Stimulated activated CD8-positive, alpha-beta memory T cell treated with anti-CD3 and anti-CD28 coated beads, Interleukin-7, amount 100 ng/mL, for 1 hour (primary cell): Measurements from ENCODE around the gene INTS11.

Experiments
- DNase-seq, 2 donors: peaks; one replicate each; pipeline ENCODE4 v3.0.0-alpha.2; 2020; ENCODE audit warnings: low read depth in 2 of 2

Gene INTS11

DNA sequence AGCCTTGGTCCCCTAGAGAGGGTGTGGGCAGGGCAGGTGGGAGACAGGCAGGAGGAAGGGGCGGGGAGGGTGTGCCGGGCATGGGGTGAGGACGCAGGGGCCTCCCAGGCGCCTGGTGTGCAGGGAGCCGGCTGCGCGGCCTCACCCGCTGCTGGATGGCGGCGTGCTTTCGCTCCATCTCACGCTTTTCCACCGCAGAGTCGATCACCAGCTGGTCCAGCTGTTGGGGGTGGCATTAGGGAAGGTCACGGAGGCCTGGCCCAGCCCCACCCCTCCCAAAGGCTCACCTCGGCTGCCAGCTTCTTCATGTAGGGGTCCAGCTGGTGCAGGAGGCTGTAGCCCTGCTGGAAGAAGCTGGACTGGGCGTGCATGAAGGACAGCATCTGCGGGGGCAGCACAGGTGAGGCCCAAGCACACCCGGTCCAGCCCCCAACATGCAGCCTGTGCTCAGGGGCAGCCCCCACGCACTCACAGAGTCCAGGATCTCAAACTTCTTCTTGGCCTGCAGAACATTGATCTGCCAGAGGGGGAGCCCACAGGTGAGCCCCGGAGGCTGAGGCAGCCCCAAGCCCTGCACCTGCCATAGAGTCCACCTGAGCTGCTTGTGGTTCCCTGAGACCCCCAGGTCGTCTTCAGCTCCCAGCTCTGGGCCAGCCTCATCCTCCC, 24.6 kb downstream of the INTS11 start:
- DNase-seq, result no peak

DNA sequence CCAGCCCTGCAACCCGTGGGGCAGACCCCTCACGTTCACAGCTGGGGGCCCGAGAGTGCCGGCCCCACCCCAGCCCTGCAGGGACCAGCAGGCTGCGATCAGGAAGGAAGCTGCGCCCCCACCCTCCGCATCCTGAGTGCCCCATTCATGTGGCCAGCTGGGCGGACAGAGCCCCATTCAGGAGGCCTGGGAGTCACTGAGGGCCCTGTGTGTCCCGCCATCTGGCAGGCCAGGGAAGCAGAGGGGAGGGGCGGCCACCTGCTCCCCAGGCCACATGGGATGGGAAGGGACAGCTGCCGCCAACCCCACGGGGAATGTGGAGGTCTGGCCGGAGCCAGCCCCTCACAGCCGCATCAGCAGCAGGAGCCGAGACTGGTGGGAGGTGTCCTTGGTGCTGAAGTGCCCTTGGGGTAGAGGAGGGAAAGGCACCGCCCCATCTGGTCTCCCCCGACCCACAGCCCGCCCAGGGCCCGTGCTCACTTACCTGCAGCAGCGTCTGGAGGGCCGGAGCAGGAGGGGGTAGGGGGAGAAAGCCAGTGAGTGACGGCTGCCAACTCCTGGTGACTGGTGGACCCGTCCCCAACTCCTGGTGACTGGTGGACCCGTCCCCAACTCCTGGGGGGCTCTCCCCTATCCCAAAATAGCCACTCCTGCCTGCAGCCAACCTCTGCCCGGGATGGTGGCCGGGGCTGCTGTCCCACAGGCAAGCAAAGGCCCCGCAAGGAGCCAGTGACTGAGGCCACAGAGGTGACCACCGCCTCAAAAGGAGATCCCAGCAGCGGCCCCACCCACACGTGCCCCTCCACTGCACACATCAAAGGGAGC, 25.4 kb downstream of the INTS11 start:
- no peak for DNase-seq

DNA sequence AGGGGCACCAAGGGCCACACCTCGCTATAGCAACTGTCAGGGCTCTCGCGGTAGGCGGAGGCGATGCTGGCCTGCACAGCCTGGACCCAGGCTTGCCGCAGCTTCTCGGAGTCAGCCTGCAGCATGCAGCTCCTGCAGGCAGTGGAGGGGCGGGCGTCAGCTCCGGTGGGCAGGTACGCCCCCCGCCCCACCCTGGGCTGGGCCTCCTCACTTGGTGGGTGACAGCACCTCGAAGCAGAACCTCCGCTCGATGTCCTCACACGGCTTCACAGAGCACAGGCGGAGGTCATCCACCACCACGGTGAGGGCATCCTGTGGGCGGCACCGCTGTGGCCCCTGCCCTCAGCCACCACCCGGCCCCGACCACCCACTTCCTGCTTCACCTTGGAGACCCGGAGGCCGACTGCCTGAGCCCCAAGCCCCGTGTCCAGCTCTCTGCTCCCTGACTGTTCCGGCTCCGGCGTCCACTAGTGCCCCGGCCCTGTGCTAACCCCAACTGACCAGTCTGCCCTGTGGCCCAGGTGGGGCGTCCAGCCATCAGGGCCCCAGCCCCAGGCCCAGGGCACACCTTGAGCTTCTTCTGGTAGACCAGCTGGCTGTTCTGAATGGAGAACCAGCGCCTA, 26.5 kb downstream of the INTS11 start:
- DNase-seq, result no peak

DNA sequence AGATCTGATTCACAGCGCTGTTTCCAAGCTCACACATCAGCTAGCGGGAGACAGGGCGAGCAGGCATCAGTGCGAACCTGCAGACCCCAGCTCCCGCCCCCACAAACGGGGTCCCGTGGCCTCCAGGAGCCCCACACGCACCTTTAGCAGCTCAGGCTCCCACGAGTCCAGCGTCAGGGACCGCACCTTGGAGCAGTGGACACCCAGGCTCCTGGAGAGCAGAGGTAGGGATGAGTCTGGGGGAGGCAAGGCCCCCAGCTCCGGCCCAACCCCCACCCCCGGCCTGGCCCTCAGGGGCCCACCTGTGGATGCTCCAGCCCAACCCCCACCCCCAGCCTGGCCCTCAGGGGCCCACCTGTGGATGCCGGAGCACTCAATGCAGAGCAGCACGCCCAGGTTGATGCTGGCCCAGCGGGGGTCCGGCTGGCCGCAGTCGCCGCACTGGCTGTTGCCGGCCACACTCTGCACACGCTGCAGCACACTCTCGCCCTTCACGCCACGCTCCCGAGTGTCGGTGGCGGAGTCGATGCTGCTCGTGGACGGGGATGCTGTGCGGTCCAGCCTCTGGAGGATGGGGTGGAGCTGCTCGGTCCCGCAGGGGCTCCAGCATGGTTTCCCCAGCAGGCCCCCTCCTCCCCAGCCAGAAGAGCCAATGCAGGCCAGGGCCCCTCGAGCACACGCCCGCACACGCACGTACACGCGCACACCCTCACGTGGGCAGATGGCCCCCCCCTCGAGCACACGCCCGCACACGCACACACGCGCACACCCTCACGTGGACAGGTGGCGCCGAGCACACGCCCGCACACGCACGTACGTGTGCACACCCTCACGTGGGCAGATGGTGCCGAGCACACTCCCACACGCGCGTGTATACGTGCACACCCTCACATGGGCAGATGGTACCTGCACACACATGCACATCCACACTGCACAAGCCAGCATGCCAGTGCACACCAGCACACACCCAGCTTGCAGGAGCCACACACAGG, 28.1 kb downstream of the INTS11 start:
- no peak for DNase-seq

DNA sequence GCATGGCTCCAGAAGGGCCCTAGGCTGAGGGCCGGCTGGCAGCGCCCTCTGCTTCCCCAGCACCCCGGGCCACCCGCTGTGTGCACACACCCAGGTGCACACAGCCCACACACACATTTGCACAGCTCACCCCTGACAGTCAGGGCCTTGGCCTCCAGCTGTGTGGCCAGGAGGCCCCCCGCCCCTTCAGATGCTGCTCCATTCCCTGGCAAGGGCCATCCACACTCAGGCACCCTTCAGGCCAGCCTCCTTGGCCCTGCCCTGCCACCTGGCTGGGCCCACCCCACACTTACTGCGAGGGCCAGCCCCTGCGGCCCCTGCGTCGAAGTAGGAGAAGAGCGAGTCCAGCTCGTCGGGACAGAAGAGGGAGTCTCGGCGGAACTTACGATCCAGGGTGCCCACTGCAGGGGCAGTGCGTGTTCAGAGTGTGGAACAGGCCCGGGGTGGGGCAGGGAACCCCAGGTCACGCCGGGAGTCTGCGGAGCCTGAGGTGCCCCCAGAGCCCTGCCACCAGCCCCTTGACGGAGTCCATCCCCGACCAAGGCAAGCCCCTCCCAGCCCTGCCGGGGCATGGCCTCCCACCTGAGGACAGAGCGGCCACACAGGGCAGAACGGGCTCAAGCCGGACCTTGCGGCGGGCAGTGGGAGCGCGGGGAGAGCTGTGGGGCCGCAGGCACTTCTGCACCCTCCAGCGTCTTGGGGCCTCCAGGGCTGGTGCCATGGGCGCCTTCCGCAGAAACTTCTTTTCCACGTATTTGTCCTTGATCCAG, 29.1 kb downstream of the INTS11 start:
- no peak for DNase-seq

DNA sequence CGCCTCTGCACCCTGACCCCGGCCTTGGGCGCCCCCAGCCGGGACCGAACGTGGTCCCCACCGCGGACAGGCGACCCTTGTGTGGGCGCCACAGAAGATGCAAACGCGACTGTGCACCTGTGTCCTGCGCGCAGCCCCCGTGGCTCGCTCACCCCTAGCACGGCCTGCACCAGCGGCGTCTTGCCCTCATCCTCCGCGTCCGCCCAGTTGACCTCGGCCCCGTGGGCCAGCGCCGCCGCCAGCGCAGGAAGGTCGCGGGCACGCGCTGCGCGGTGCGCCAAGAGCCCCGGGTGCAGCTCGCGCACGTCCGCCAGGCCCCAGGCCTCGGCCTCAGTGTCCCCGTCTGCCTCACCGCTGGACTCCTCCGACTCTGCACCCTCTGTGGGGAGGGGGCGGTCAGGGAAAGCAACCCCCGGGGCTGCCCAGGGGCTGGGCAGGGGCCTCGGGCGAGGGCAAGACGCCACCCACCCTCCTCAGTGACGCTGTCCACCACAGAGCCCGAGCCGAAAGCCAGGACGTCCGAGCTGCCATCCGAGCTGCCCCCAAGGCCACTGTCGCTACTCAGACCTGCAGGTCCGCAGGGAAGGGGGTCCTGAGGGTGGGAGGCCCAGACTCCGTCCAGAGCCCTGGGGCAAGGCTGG, 30.1 kb downstream of the INTS11 start:
- no peak for DNase-seq

DNA sequence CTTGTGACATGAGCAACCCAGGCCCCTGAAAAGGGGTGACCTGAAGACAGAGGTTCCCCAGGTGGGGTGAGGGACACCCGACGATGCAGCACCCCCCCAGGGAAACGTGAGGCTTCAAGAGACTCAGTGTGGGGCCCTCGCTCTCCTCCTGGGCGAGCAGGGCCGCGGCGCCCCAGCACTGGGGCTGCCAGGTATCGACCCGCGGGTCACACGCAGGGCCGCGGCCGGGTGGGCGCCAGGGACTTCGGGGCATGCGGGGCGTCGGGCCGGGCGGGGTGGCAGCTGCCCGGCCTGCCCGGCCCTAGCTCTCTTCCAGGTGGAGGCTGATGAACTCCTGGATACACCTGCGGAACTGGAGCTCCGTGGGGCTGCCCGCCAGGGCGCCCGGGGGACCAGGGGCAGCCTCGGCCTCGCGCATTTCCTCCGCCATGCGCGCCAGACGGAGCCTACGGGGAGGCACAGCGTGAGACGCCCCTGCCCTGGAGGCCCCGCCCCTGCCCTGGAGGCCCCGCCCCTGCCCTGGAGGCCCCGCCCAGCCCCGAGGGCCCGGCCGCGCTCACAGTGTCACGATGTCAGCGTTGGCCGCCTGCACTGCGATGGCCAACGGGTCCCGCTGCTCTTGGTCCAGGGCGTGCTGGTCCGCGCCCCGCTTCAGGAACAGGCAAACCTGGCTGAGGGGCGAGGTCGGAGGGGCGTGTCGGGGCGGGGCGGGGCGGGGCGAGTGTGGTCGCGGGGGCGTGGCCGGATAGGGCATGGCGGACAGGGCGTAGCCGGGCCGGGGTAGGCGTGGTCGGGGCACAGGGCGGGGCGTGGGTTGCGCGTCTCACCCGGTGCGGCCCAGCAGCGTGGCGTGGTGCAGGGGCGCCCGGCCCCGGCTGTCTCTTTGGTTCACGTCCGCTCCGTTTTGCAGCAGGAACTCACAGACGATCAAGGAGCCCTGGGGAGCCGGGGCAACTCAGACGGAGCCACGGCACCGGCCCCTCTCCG, 30.9 kb downstream of the INTS11 start:
- no peak for DNase-seq

DNA sequence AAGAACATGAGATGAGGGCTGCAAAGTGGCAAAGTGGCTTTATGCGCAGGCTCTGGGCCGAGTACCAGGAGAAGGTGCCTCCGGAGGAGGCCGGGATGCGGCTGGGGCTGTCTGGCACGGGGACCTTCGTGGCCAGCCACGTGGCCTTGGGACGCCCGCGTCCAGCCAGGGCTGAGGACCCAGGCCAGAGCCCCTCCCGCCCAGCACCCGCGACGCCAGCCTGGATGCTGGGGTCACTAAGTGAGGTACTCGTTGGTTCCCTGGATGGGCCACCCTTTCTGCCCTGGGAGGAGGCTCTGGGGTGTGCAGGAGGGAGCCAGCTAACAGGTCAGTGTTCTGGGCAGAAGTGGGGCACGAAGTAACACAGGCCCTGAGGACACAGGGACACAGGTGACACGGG, 31.6 kb downstream of the INTS11 start:
- DNase-seq, result no peak

DNA sequence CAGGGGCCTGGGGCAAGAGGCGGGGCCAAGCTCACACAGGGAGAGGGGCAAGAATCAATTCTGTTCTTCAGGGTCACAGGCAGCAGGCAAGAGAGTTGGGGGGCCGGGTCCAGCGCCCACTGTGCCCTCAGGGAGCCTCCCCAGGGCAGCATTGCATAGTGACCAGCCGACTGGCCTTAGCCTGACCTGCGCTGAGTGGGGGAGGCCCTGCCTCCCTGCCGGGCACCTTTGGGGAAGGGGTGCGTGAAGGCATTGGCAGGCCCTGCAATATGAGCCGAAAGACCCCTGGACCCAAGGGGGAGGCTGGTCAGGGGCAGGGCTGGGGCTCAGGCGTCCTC, 32.0 kb downstream of the INTS11 start:
- DNase-seq, result no peak

DNA sequence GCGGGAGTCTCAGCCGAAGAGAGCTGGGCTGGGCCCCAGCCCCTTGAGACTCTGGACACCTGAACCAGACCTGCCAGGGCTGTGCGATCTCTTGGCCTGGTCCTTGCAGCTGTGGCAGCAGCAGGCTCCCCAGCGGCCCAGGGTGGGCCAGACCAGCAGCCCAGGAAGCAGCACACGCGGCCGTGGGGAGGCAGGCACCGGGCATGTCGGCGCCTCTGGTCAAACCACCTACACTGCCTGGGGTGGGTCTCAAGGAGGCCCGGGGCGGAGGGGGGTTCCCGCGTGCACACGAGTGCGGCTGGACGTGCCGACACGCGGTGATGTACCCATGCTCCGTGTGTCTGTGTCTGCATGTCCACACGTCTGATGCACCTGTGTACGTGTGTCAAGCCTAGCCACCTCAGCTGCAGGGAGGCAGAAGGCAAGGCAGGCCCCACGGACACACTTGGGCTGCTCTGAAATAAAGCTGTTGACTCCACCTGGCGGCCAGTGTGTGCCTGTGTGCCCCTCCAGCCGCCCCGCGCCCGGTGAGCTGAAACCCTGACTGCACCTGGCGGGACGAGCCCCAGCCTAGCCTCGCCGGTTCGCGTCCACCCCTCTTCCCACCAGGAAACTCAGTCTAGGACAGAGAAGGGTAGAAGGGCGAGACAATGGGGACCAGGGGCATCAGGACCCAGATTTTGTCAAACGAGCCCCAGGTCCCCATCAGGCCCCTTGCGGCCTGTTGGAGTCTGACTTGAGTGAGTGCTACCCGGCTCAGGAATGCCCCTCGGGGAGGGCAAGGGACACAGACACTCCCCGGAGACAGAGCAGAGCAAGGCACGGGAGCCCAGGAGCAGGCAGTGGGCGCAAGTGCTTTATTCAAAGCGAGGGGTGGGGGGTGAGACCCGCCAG, 32.7 kb downstream of the INTS11 start:
- DNase-seq, result peak in 1 of 2 donors; percentile 37

DNA sequence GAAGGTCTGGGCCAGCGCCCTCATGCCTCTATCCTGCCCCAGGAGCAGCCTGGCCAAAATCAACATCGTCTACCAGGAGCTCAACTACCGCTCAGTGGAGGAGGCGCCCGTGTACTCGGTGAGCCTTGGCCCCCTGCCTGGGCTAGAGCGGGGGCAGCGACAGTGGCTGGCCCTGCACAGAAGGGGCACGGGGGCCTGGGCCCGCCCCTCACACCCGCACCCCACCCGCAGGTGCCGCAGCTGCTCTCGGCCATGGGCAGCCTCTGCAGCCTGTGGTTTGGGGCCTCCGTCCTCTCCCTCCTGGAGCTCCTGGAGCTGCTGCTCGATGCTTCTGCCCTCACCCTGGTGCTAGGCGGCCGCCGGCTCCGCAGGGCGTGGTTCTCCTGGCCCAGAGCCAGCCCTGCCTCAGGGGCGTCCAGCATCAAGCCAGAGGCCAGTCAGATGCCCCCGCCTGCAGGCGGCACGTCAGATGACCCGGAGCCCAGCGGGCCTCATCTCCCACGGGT, 33.4 kb downstream of the INTS11 start:
- no peak for DNase-seq

DNA sequence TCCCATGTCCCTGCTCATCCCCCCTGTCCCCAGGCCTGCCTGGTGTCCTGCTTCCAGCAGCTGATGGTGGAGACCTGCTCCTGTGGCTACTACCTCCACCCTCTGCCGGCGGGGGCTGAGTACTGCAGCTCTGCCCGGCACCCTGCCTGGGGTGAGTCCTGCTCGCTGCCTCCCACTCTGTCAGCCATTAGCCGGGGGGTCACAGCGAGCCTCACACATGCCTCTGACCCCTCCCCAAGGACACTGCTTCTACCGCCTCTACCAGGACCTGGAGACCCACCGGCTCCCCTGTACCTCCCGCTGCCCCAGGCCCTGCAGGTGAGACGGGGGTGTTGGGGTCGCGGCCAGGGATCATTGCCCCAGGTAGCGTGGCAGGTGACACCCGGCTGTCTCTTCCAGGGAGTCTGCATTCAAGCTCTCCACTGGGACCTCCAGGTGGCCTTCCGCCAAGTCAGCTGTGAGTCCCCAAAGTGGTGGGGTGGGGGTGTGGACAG, 34.2 kb downstream of the INTS11 start:
- peak in 1 of 2 donors; percentile 29 for DNase-seq

DNA sequence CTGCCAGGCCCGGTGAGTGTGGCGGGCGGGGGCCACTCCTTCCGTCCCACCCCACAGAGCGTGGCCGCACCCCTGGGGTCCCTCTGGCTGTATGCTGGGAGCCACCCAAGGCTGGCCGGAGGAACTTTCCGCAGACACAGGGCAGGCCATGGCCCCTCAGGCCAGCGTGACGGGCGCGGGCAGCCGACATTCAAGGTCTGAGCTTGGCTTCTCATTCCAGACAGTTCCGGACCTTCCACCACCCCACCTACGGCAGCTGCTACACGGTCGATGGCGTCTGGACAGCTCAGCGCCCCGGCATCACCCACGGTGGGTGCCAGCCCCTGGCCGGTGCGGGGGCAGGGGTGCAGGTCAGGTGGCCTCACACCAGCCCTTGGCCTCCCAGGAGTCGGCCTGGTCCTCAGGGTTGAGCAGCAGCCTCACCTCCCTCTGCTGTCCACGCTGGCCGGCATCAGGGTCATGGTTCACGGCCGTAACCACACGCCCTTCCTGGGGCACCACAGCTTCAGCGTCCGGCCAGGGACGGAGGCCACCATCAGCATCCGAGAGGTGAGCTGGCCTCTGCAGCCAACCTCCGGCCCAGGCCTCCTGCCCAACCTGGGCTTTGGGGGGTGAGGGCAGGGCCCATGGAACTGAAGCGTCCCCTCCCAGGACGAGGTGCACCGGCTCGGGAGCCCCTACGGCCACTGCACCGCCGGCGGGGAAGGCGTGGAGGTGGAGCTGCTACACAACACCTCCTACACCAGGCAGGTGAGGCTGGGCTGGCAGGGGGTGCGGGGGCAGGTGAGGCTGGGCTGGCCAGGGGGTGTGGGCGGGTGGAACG, 37.0 kb downstream of the INTS11 start:
- no peak for DNase-seq

DNA sequence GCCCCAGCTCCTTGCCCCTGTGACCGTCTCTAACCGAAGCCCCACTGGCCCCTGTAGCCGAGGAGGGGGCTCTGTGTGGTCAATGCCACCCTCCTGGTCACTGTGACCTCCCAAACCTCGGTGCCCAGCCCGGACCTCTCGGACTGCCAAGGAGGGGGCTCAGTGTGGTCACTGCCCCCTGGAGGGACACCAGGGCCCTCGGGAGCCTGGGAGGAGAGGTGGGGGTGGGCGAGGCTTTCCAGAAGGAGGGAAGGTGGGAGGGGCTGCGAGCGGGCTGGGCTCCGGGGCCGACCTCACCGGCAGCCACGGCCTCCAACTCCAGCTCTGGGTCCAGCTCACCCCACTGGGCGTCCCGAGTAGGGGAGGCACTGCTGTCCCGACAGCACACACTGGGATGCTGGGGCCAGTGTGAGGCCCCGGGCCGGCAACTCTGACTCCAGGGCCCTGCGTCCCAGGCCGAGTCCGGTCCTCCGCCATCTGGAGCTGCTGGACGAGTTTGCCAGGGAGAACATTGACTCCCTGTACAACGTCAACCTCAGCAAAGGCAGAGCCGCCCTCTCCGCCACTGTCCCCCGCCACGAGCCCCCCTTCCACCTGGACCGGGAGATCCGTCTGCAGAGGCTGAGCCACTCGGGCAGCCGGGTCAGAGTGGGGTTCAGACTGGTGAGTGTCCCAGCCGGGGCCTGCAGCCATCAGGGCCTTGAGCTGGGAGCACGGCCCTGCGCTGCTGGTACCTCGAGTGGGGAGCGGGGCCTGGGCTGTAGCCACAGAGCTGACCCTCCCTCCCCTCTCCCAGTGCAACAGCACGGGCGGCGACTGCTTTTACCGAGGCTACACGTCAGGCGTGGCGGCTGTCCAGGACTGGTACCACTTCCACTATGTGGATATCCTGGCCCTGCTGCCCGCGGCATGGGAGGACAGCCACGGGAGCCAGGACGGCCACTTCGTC, 37.9 kb downstream of the INTS11 start:
- no peak for DNase-seq

DNA sequence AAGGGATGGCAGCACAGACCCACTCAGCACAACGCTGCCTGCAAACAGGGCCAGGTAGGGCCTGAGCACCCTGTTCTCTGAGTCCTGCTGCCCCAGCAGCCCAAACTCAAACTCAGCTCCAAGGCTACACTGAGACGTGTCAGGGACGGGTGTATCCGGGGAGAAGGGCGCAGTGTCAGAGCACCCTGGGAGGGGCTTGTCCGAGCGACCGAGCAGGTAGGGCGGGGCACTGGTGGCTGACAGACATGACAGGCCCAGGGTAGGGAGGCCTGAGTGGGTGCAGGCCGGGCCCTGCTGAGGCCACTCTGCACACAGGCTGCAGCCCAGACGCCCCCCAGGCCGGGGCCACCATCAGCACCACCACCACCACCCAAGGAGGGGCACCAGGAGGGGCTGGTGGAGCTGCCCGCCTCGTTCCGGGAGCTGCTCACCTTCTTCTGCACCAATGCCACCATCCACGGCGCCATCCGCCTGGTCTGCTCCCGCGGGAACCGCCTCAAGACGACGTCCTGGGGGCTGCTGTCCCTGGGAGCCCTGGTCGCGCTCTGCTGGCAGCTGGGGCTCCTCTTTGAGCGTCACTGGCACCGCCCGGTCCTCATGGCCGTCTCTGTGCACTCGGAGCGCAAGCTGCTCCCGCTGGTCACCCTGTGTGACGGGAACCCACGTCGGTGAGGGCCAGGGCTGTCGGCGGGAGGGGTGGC, 38.7 kb downstream of the INTS11 start:
- DNase-seq, result no peak
